WTC11 (cell line): ENCODE data around the gene XPOT. TPM values are rescaled to one million over a fixed set of nuclear protein-coding genes. Genes with fewer than 3 reads are reported as not detected.

ENCODE experiments used
- ATAC-seq: fragments of 200-7000 bp; cut with Tn5 transposase; 2 replicates; pipeline ENCODE4 v1.10.0; 2021; ENCODE audit warnings: mild to moderate bottlenecking, moderate library complexity
- CTCF ChIA-PET: fragments of 300-600 bp; sonication (Branson Sonifier 250); formaldehyde crosslinking; loops from one replicate; lab custom pipeline; 2021; ENCODE audit warnings: antibody characterized with exemption; lab: Charles Lee
- POLR2A ChIA-PET: fragments of 350-600 bp; sonication (Branson Sonifier 250); formaldehyde crosslinking; loops from one replicate; lab custom pipeline; 2021; ENCODE audit warnings: antibody characterized with exemption; lab: Charles Lee
- DNase-seq: peaks from one replicate; pipeline ENCODE4 v3.0.0; 2021; ENCODE audit warnings: low spot score
- H3K27ac Mint-ChIP-seq: 2 replicates; pipeline ENCODE4 v1.8.0; 2021; ENCODE audit warnings: mixed read lengths
- H3K27me3 Mint-ChIP-seq: 2 replicates; pipeline ENCODE4 v1.8.0; 2021; ENCODE audit warnings: low read depth, mild to moderate bottlenecking, moderate library complexity, mixed read lengths
- H3K36me3 Mint-ChIP-seq: 2 replicates; pipeline ENCODE4 v1.8.0; 2021; ENCODE audit warnings: mixed read lengths
- H3K4me1 Mint-ChIP-seq: 2 replicates; pipeline ENCODE4 v1.8.0; 2022; ENCODE audit warnings: mixed read lengths
- H3K4me3 Mint-ChIP-seq: 2 replicates; pipeline ENCODE4 v1.8.0; 2021; ENCODE audit warnings: mild to moderate bottlenecking, moderate library complexity, mixed read lengths
- H3K9me3 Mint-ChIP-seq: 2 replicates; pipeline ENCODE4 v1.8.0; 2021; ENCODE audit warnings: mixed read lengths
- CTCF ChIP-seq: fragments of 200-600 bp; IDR thresholded peaks from 2 replicates; pipeline ENCODE4 v1.8.0; 2022; ENCODE audit warnings: antibody characterized with exemption
- E2F1 ChIP-seq: sonication (generic); formaldehyde crosslinking; IDR thresholded peaks from 2 replicates; pipeline ENCODE4 v1.8.0; 2022; ENCODE audit warnings: mild to moderate bottlenecking, missing genetic modification reagents
- EMX1 ChIP-seq: fragments of 250-450 bp; sonication (Bioruptor Pico); IDR thresholded peaks from 2 replicates; pipeline ENCODE4 v1.8.0; 2021; ENCODE audit warnings: mild to moderate bottlenecking
- FOXJ3 ChIP-seq: sonication (generic); formaldehyde crosslinking; IDR thresholded peaks from 2 replicates; pipeline ENCODE4 v1.9.0; 2021; ENCODE audit warnings: missing genetic modification reagents, mild to moderate bottlenecking, borderline replicate concordance
- NFATC4 ChIP-seq: fragments of 250-450 bp; sonication (Bioruptor Pico); IDR thresholded peaks from 2 replicates; pipeline ENCODE4 v1.9.0; 2021; ENCODE audit warnings: mild to moderate bottlenecking
- PREB ChIP-seq: sonication (generic); formaldehyde crosslinking; IDR thresholded peaks from 2 replicates; pipeline ENCODE4 v1.8.1; 2022; ENCODE audit warnings: mild to moderate bottlenecking, missing genetic modification reagents, moderate library complexity, borderline replicate concordance
- RORB ChIP-seq: fragments of 250-450 bp; sonication (Bioruptor Pico); IDR thresholded peaks from 2 replicates; pipeline ENCODE4 v1.9.0; 2021; ENCODE audit warnings: mild to moderate bottlenecking
- SMAD3 ChIP-seq: sonication (generic); formaldehyde crosslinking; IDR thresholded peaks from 2 replicates; pipeline ENCODE4 v1.8.0; 2022; ENCODE audit warnings: missing genetic modification reagents, mild to moderate bottlenecking, borderline replicate concordance
- SMAD4 ChIP-seq: sonication (generic); formaldehyde crosslinking; IDR thresholded peaks from 2 replicates; pipeline ENCODE4 v1.8.0; 2022; ENCODE audit warnings: mild to moderate bottlenecking, missing genetic modification reagents
- TEAD1 ChIP-seq: sonication (generic); formaldehyde crosslinking; IDR thresholded peaks from 2 replicates; pipeline ENCODE4 v1.8.0; 2022; ENCODE audit warnings: mild to moderate bottlenecking, missing genetic modification reagents
- ZBTB21 ChIP-seq: sonication (generic); formaldehyde crosslinking; IDR thresholded peaks from 2 replicates; pipeline ENCODE4 v1.8.1; 2023; ENCODE audit warnings: mild to moderate bottlenecking, missing genetic modification reagents, borderline replicate concordance
- ZNF138 ChIP-seq: sonication (generic); formaldehyde crosslinking; conservative IDR thresholded peaks from 2 replicates; pipeline ENCODE4 v1.8.1; 2022; ENCODE audit warnings: mild to moderate bottlenecking, moderate library complexity, missing genetic modification reagents
- ZNF425 ChIP-seq: fragments of 250-450 bp; sonication (Bioruptor Pico); conservative IDR thresholded peaks from 2 replicates; pipeline ENCODE4 v1.9.0; 2021; ENCODE audit warnings: mild to moderate bottlenecking
- total RNA-seq: library from RNA; stranded (reverse); gene quantifications from 3 replicates; pipeline ENCODE4 v1.2.3, GENCODE V29; 2021

The XPOT gene
- total RNA-seq, 1 experiment from 2014 or later, result 134 TPM

GRCh38 chr12:64446295-64446694 is 42.1 kb downstream of the XPOT start (continued):
- TF ChIP-seq E2F1 (CRISPR knock-in tag) (no peak), FOXJ3 (CRISPR knock-in tag) (no peak), ZNF138 (CRISPR knock-in tag) (no peak), CTCF (no peak), SMAD3 (CRISPR knock-in tag) (no peak), ZNF425 (CRISPR knock-in tag) (no peak), ZBTB21 (no peak), TEAD1 (CRISPR knock-in tag) (no peak)

- peaks cover 32% of the 10 kb centered on the region for H3K36me3 Mint-ChIP-seq
- CTCF ChIA-PET, result interaction anchor here (1.2 to 1.6 kb wide), 2 partner anchors 99 to 248 kb away, joined by 3 read pairs; no protein-coding TSS in a partner anchor
- TF ChIP-seq EMX1 (CRISPR knock-in tag) (0 out of 2 replicates have a peak, but pooled peaks have one; percentile 75), RORB (CRISPR knock-in tag) (no peak), PREB (CRISPR knock-in tag) (no peak), SMAD4 (no peak), CTCF (no peak), NFATC4 (no peak)
- TF ChIP-seq, all 79 proteins: peak for 1
- ATAC-seq (no peak), DNase-seq (no peak)
- Mint-ChIP-seq H3K27me3 (no peaks in the 10 kb centered on the region), H3K27ac (peak overlapping the region; percentile 90), H3K9me3 (no peaks in the 10 kb centered on the region), H3K4me3 (peak overlapping the region; percentile 91), H3K4me1 (peaks cover 22% of the 10 kb centered on the region)
- POLR2A ChIA-PET, result interaction anchor here (0.6 kb wide), 2 partner anchors 27 to 41 kb away, joined by 3 to 5 read pairs; no protein-coding TSS in a partner anchor
Measured at GRCh38 chr12:64450057-64450640, 46.0 kb downstream of the XPOT start.
